Sigmoid colon (tissue), 7 donors: Measurements from ENCODE around the gene ARID3C. TPM values are rescaled to one million over a fixed set of nuclear protein-coding genes. Genes with fewer than 3 reads are reported as not detected.

Experiments
- DNase-seq: peaks from one replicate; pipeline ENCODE4 v3.0.0-alpha.2; 2019
- H3K27ac ChIP-seq, 4 donors: fragments of 200-600 bp; sonication (generic); one replicate each; pipeline ENCODE4 v1.5.1; 2016 to 2019; ENCODE audit warnings: mild to moderate bottlenecking in 1 of 4
- H3K27me3 ChIP-seq, 3 donors: fragments of 200-600 bp; sonication (generic); one replicate each; pipeline ENCODE4 v1.5.1; 2019; ENCODE audit warnings: mild to moderate bottlenecking in 1 of 3
- H3K36me3 ChIP-seq, 4 donors: fragments of 200-600 bp; sonication (generic); one replicate each; pipeline ENCODE4 v1.5.1; 2016 to 2019
- H3K4me1 ChIP-seq, 4 donors: fragments of 200-600 bp; sonication (generic); one replicate each; pipeline ENCODE4 v1.5.1; 2017 to 2019
- H3K4me3 ChIP-seq, 4 donors: fragments of 200-600 bp; sonication (generic); one replicate each; pipeline ENCODE4 v1.5.1; 2017 to 2019; ENCODE audit warnings: mild to moderate bottlenecking in 2 of 4, moderate library complexity in 1 of 4
- H3K9me3 ChIP-seq, 4 donors: fragments of 200-600 bp in 3 of 4; sonication (generic) in 3 of 4; one replicate each; pipeline versions ENCODE4 v1.5.1 to v1.6.1; 2013 to 2019
- CTCF ChIP-seq, 4 experiments: fragments of 450-650 bp in 3 of 4; fragments of 200-600 bp in 1 of 4; IDR thresholded peaks; one replicate each; pipeline ENCODE4 v1.5.1; 2016 to 2019; ENCODE audit warnings: antibody characterized with exemption in 4 of 4, mild to moderate bottlenecking in 3 of 4, moderate library complexity in 2 of 4
- EP300 ChIP-seq, 4 donors: sonication (generic); formaldehyde crosslinking; IDR thresholded peaks; one replicate each; pipeline ENCODE4 v1.6.1; 2017; ENCODE audit warnings: antibody characterized with exemption in 4 of 4
- POLR2A ChIP-seq, 2 donors: fragments of 450-650 bp; IDR thresholded peaks; one replicate each; pipeline ENCODE4 v1.6.1; 2016; ENCODE audit warnings: antibody characterized with exemption in 2 of 2, mild to moderate bottlenecking in 2 of 2, moderate library complexity in 2 of 2
- POLR2AphosphoS5 ChIP-seq, 4 donors: sonication (generic); formaldehyde crosslinking; IDR thresholded peaks; one replicate each; pipeline ENCODE4 v1.6.1; 2017; ENCODE audit warnings: antibody characterized with exemption in 4 of 4
- WGBS, 2 donors: extraction: QIAGEN DNeasy Blood & Tissue Kit; methylation state at CpG; one replicate each; pipeline ENCODE4 v1.1.7; 2013; 5-methylcytosine and 5-hydroxymethylcytosine counted together
- intact Hi-C: fragments of 100-400 bp; cut with DNase I; formaldehyde crosslinking; loops from one replicate; pipeline ENCODE4 v1.15.1; 2023
- polyA plus RNA-seq, 3 donors: library from polyadenylated mRNA; stranded (reverse); fragments of 200-250 nt; gene quantifications; one replicate each; pipeline ENCODE4 v1.2.3, GENCODE V29; 2013
- total RNA-seq, 4 donors: library from RNA; depleted of rRNA; stranded (reverse); fragments of >200 nt; gene quantifications; one replicate each; pipeline ENCODE4 v1.1.0, GENCODE V29; 2016
- donor health status: healthy with polysubstance abuse.
- donor health status: Bipolar disorder and iron deficiency.
- donor health status: healthy.

ARID3C gene
- total and polyA plus RNA-seq, 7 donors, result 0.06 TPM; not detected in 6

GRCh38 chr9:34663303-34663605, 34.4 kb upstream of the ARID3C start:
- intact Hi-C loops, result loop anchor here (10.0 kb wide), 1 partner anchor 1082 kb away; the partner anchor contains the start of genes GBA2 and RGP1
- Histone ChIP-seq H3K9me3 (no peaks in the 10 kb centered on the region), H3K4me3 (no peak overlapping the region), H3K27ac (no peak overlapping the region), H3K36me3 (peaks cover 0 to 39% (median 9%) of the 10 kb centered on the region in 4 donors), H3K4me1 (peaks cover 0 to 25% (median 19%) of the 10 kb centered on the region in 4 donors), H3K27me3 (no peaks in the 10 kb centered on the region)
- DNase-seq, result no peak
- TF ChIP-seq POLR2A (IDR thresholded peaks at IDR 0.05) (no peak), EP300 (IDR thresholded peaks at IDR 0.05) (no peak), POLR2AphosphoS5 (IDR thresholded peaks at IDR 0.05) (no peak), CTCF (IDR thresholded peaks at IDR 0.05) (no peak)

GRCh38 chr9:34662526-34663302, 33.8 kb upstream of the ARID3C start, which contains the start of gene CCL27:
TSS of gene CCL27 (minus strand) at chr9:34662657. CDS start at chr9:34662633, 24 bp downstream.
- Histone ChIP-seq H3K36me3 (peaks cover 0 to 44% (median 9%) of the 10 kb centered on the region in 4 donors), H3K9me3 (no peaks in the 10 kb centered on the region), H3K27me3 (no peaks in the 10 kb centered on the region), H3K4me3 (no peak within 1 kb of the TSS), H3K27ac (no peak within 1 kb of the TSS), H3K4me1 (peaks cover 0 to 25% (median 19%) of the 10 kb centered on the region in 4 donors)
- WGBS, 2 donors, result 92% methylated on average over 4 of the region's 4 CpGs
- DNase-seq, result no peak
- intact Hi-C loops, result loop anchor here (10.0 kb wide), 1 partner anchor 1082 kb away; the partner anchor contains the start of genes GBA2 and RGP1
- no peak for TF ChIP-seq POLR2AphosphoS5 (IDR thresholded peaks at IDR 0.05)

- TF ChIP-seq POLR2A (IDR thresholded peaks at IDR 0.05) (no peak), EP300 (IDR thresholded peaks at IDR 0.05) (no peak), POLR2AphosphoS5 (IDR thresholded peaks at IDR 0.05) (no peak), CTCF (IDR thresholded peaks at IDR 0.05) (no peak)
Observed at GRCh38 chr9:34659592-34660253, 30.9 kb upstream of the ARID3C start.

DNA sequence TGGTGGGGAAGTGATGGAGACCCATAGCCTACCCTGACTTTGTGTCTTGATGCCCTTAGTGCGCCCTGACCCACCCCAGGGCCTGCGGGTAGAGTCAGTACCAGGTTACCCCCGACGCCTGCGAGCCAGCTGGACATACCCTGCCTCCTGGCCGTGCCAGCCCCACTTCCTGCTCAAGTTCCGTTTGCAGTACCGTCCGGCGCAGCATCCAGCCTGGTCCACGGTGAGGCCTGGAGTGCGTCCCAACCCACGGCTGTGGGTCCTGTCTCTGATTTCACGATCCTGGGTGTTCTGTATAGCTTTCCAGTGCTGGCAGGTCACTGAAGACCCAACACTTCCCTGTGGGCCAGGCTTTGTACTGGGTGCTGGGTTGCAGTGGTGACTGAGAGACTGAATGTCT, 29.6 kb upstream of the ARID3C start:
- no peaks in the 10 kb centered on the region for H3K9me3 ChIP-seq
- H3K4me1 ChIP-seq, result peaks cover 0 to 31% (median 23%) of the 10 kb centered on the region in 4 donors
- TF ChIP-seq EP300 (IDR thresholded peaks at IDR 0.05), result no peak
- no peak for TF ChIP-seq CTCF (IDR thresholded peaks at IDR 0.05)
- no peak for TF ChIP-seq POLR2A (IDR thresholded peaks at IDR 0.05)
- TF ChIP-seq POLR2AphosphoS5 (IDR thresholded peaks at IDR 0.05), result no peak
- H3K27me3 ChIP-seq, result no peaks in the 10 kb centered on the region
- 92 to 94% methylated on average over 14 of the region's 14 CpGs for WGBS, 2 donors
- DNase-seq, result no peak
- no peak overlapping the region for H3K27ac ChIP-seq
- H3K4me3 ChIP-seq, result no peak overlapping the region
- intact Hi-C loops, result no loop called here
- H3K36me3 ChIP-seq, result peaks cover 0 to 50% (median 13%) of the 10 kb centered on the region in 4 donors

More at GRCh38 chr9:34659592-34660253, 30.9 kb upstream of the ARID3C start:
- intact Hi-C loops, result loop anchor here (10.0 kb wide), 1 partner anchor 1085 kb away; the partner anchor contains the start of genes GBA2 and RGP1
- H3K27ac ChIP-seq, result no peak overlapping the region
- DNase-seq, result no peak
- WGBS, 2 donors, result 24 to 79% methylated on average over 8 of the region's 8 CpGs
- H3K4me3 ChIP-seq, result no peak overlapping the region
- no peaks in the 10 kb centered on the region for H3K27me3 ChIP-seq
- H3K36me3 ChIP-seq, result peaks cover 0 to 50% (median 13%) of the 10 kb centered on the region in 4 donors
- no peaks in the 10 kb centered on the region for H3K9me3 ChIP-seq
- peaks cover 0 to 28% (median 17%) of the 10 kb centered on the region in 4 donors for H3K4me1 ChIP-seq

DNA sequence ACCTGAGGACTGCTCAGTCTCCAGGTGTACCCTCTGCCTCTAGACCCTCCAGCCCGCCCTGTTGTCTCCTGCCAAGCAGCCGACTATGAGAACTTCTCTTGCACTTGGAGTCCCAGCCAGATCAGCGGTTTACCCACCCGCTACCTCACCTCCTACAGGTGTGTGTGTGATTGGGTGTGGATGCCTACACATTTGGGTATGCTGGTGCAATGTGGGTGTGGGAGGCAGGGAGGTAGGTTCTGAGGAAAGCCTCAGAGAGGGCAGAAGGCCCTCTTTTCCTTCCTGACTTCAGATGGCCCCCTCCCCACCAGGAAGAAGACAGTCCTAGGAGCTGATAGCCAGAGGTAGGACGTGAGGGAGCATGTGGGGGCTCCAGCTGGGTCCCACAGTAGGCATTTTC, 28.1 kb upstream of the ARID3C start:
- Histone ChIP-seq H3K4me3 (no peak overlapping the region), H3K9me3 (no peaks in the 10 kb centered on the region), H3K4me1 (peaks cover 0 to 46% (median 37%) of the 10 kb centered on the region in 4 donors), H3K36me3 (peaks cover 0 to 41% (median 13%) of the 10 kb centered on the region in 4 donors), H3K27me3 (no peaks in the 10 kb centered on the region), H3K27ac (no peak overlapping the region)
- no peak for DNase-seq
- TF ChIP-seq POLR2A (IDR thresholded peaks at IDR 0.05) (no peak), POLR2AphosphoS5 (IDR thresholded peaks at IDR 0.05) (no peak), CTCF (IDR thresholded peaks at IDR 0.05) (no peak), EP300 (IDR thresholded peaks at IDR 0.05) (no peak)
- 89 to 92% methylated on average over 5 of the region's 5 CpGs for WGBS, 2 donors
- intact Hi-C loops, result no loop called here
